RPMI8226 (cell line): ENCODE data around the gene NXPH1.
"Not testable (repeated sequence)": the region's sequence is repeated elsewhere in the genome, so short reads cannot be mapped to it uniquely, and the experiment has no call there.

Experiments used
- DNase-seq: peaks from one replicate; pipeline ENCODE4 v3.0.0-alpha.2; 2015

NXPH1 gene

GRCh38 chr7:8731756-8732155 lies 298.3 kb downstream of the NXPH1 start:
- DNase-seq, result not testable (repeated sequence)

GRCh38 chr7:8739837-8740236 lies 306.4 kb downstream of the NXPH1 start:
- no peak for DNase-seq

GRCh38 chr7:8742837-8743236 lies 309.4 kb downstream of the NXPH1 start:
- DNase-seq, result no peak

GRCh38 chr7:8747338-8747737 lies 313.9 kb downstream of the NXPH1 start:
- DNase-seq, result no peak

GRCh38 chr7:8751557-8752231 lies 318.3 kb downstream of the NXPH1 start:
- DNase-seq, result peak; percentile 9

- no peak for DNase-seq
These were observed 319.9 kb downstream of the NXPH1 start for GRCh38 chr7:8753355-8753754.

- DNase-seq, result no peak
These were observed 328.3 kb downstream of the NXPH1 start for GRCh38 chr7:8761731-8762130.

- no peak for DNase-seq
These were observed 329.4 kb downstream of the NXPH1 start for GRCh38 chr7:8762803-8763202.

- no peak for DNase-seq
These were observed 332.0 kb downstream of the NXPH1 start for GRCh38 chr7:8765374-8765773.

GRCh38 chr7:8773518-8773917 lies 340.1 kb downstream of the NXPH1 start:
- DNase-seq, result no peak

GRCh38 chr7:8778459-8778858 lies 345.1 kb downstream of the NXPH1 start:
- no peak for DNase-seq

GRCh38 chr7:8781166-8781565 lies 347.8 kb downstream of the NXPH1 start:
- no peak for DNase-seq

- DNase-seq, result no peak
These were observed 349.8 kb downstream of the NXPH1 start for GRCh38 chr7:8783229-8783628.

- no peak for DNase-seq
These were observed 351.7 kb downstream of the NXPH1 start for GRCh38 chr7:8785081-8785480.

GRCh38 chr7:8800986-8801385 lies 367.6 kb downstream of the NXPH1 start:
- DNase-seq, result no peak
